GM12878 (cell line): ENCODE data around the gene COX4I2. TPM values are rescaled to one million over a fixed set of nuclear protein-coding genes. Genes with fewer than 3 reads are reported as not detected.

Experiments used
- ATAC-seq: fragments of 200-7000 bp; cut with Tn5 transposase; 3 replicates; pipeline ENCODE4 v1.9.1; 2020; ENCODE audit warnings: mild to moderate bottlenecking, moderate library complexity
- BruUV-seq: library from RNA; stranded (reverse); fragments of 400-500 nt; replicated peaks from 2 replicates; lab custom pipeline; 2021; lab: Mats Ljungman, UMichigan
- CTCF ChIA-PET: fragments of 300-600 bp; sonication (Branson Sonifier 250); formaldehyde crosslinking; extraction: SDS; loops from one replicate; lab custom pipeline; 2021; ENCODE audit warnings: inconsistent platforms; lab: Yijun Ruan, JAX
- POLR2A ChIA-PET: fragments of 350-600 bp; formaldehyde crosslinking; extraction: SDS; loops from one replicate; lab custom pipeline; 2021; ENCODE audit warnings: inconsistent platforms; lab: Charles Lee
- RAD21 ChIA-PET: fragments of 300-600 bp; sonication (Branson Sonifier 250); formaldehyde crosslinking; loops from one replicate; lab custom pipeline; 2023; ENCODE audit warnings: antibody characterized with exemption; ENCODE audit not compliant: unreplicated experiment; lab: Charles Lee
- SMC1A ChIA-PET: fragments of 300-600 bp; sonication (Branson Sonifier 250); formaldehyde crosslinking; loops from one replicate; lab custom pipeline; 2023; ENCODE audit not compliant: unreplicated experiment, uncharacterized antibody; lab: Charles Lee
- DNase-seq: peaks from one replicate; pipeline ENCODE4 v3.0.0-alpha.2; 2011; ENCODE audit warnings: low read depth, low spot score
- FAIRE-seq: peaks from 3 replicates; lab custom pipeline; 2011; peaks lifted over from hg19 to GRCh38; lab: Jason Lieb, UNC
- H2AFZ ChIP-seq: 2 replicates; pipeline ENCODE4 v1.6.0; 2011; ENCODE audit warnings: low read depth, low read length, control low read depth; ENCODE audit not compliant: control insufficient read depth
- H3K27ac ChIP-seq: 2 replicates; pipeline ENCODE4 v1.5.1; 2011; ENCODE audit warnings: control low read depth; ENCODE audit not compliant: control insufficient read depth, insufficient read depth
- H3K27me3 ChIP-seq, 2 experiments: replicated peaks in 1 of 2; 2 replicates each; pipeline versions ENCODE4 v1.6.0 to v1.6.1; 2011; ENCODE audit warnings: low read length in 1 of 2; ENCODE audit not compliant: control insufficient read depth in 2 of 2, insufficient read depth in 2 of 2
- H3K36me3 ChIP-seq, 2 experiments: 2 replicates each; pipeline ENCODE4 v1.5.1; 2011; ENCODE audit warnings: low read length in 1 of 2; ENCODE audit not compliant: control insufficient read depth in 2 of 2, insufficient read depth in 2 of 2
- H3K4me1 ChIP-seq: 2 replicates; pipeline ENCODE4 v1.6.1; 2011; ENCODE audit warnings: mild to moderate bottlenecking, low read length, moderate library complexity, mixed read lengths; ENCODE audit not compliant: control insufficient read depth, insufficient read depth
- H3K4me2 ChIP-seq: 2 replicates; pipeline ENCODE4 v1.6.0; 2011; ENCODE audit warnings: control low read depth; ENCODE audit not compliant: control insufficient read depth, insufficient read depth
- H3K4me3 ChIP-seq: fragments of 200-600 bp; sonication (generic); 2 replicates; pipeline ENCODE4 v1.5.1; 2016
- H3K79me2 ChIP-seq: 2 replicates; pipeline ENCODE4 v1.6.0; 2011; ENCODE audit warnings: low read length; ENCODE audit not compliant: control insufficient read depth, insufficient read depth
- H3K9ac ChIP-seq: 2 replicates; pipeline ENCODE4 v1.8.0; 2011; ENCODE audit warnings: low read length, control low read depth, mixed read lengths; ENCODE audit not compliant: control insufficient read depth, insufficient read depth
- H3K9me3 ChIP-seq: replicated peaks from 3 replicates; pipeline ENCODE4 v1.5.1; 2011; ENCODE audit warnings: mild to moderate bottlenecking, low read length; ENCODE audit not compliant: control insufficient read depth, insufficient read depth
- H4K20me1 ChIP-seq: 2 replicates; pipeline ENCODE4 v1.6.0; 2011; ENCODE audit not compliant: control insufficient read depth, insufficient read depth
- CBX5 ChIP-seq: sonication (generic); IDR thresholded peaks from 2 replicates; pipeline ENCODE4 v1.6.1; 2016; ENCODE audit warnings: low read depth, moderate library complexity, mild to moderate bottlenecking, inconsistent platforms
- CEBPZ ChIP-seq: fragments of 150-350 bp; IDR thresholded peaks from 2 replicates; pipeline ENCODE4 v1.6.1; 2016; ENCODE audit warnings: low read depth, low read length
- CHD1 ChIP-seq: IDR thresholded peaks from 2 replicates; pipeline ENCODE4 v1.6.1; 2012; ENCODE audit warnings: low read depth, low read length, improper control_type of control experiment
- ELK1 ChIP-seq: IDR thresholded peaks from 2 replicates; pipeline ENCODE4 v1.6.1; 2012; ENCODE audit warnings: low read depth, low read length, improper control_type of control experiment
- EP300 ChIP-seq, 2 experiments: fragments of 150-350 bp in 1 of 2; IDR thresholded peaks; 2 replicates each; pipeline ENCODE4 v1.6.1; 2011 to 2012; ENCODE audit warnings: low read depth in 2 of 2, low read length in 2 of 2, borderline replicate concordance in 1 of 2, improper control_type of control experiment in 1 of 2, inconsistent platforms in 1 of 2; ENCODE audit not compliant: control insufficient read depth in 1 of 2
- ESRRA ChIP-seq: IDR thresholded peaks from 2 replicates; pipeline ENCODE4 v1.6.1; 2012; ENCODE audit warnings: mild to moderate bottlenecking, low read length, improper control_type of control experiment
- IRF4 ChIP-seq: IDR thresholded peaks from 2 replicates; pipeline ENCODE4 v1.6.1; 2011; ENCODE audit warnings: low read depth, low read length
- PML ChIP-seq: IDR thresholded peaks from 2 replicates; pipeline ENCODE4 v1.6.1; 2012; ENCODE audit warnings: low read length, inconsistent platforms
- SPI1 ChIP-seq: IDR thresholded peaks from 2 replicates; pipeline ENCODE4 v1.6.1; 2011; ENCODE audit warnings: low read depth, mild to moderate bottlenecking, low read length, moderate library complexity, borderline replicate concordance; ENCODE audit not compliant: insufficient read depth
- TAF1 ChIP-seq: IDR thresholded peaks from 2 replicates; pipeline ENCODE4 v1.6.1; 2011; ENCODE audit warnings: mild to moderate bottlenecking, low read depth, low read length, borderline replicate concordance
- YBX1 ChIP-seq: fragments of 450-650 bp; IDR thresholded peaks from 2 replicates; pipeline ENCODE4 v1.6.1; 2016; ENCODE audit warnings: antibody characterized with exemption
- WGBS: methylation state at CpG from one replicate; pipeline ENCODE4 v1.1.6; 2016; ENCODE audit warnings: low lambda C conversion rate; ENCODE audit not compliant: insufficient replicate concordance, insufficient coverage; ENCODE audit errors: missing lambda C conversion rate; 5-methylcytosine and 5-hydroxymethylcytosine counted together
- in situ Hi-C: fragments of 300-500 bp; cut with MboI; formaldehyde crosslinking; loops from 9 replicates; pipeline ENCODE4 v1.14.3; 2018; ENCODE audit warnings: mixed read lengths
- intact Hi-C: fragments of 100-400 bp; cut with micrococcal nuclease; formaldehyde crosslinking; loops from one replicate; pipeline ENCODE4 v1.14.2; 2022; ENCODE audit not compliant: unreplicated experiment
- polyA plus RNA-seq, 11 experiments: library from polyadenylated mRNA; depleted of rRNA in 4 of 11; unstranded in 6 of 11; stranded (reverse) in 5 of 11; fragments of >200 nt; fragmentation: Nextera tagmentation in 4 of 11; fragmentation: Illumina TruSeq in 1 of 11; extraction: Ambion mirVana in 4 of 11; extraction: Trizol in 1 of 11; gene quantifications; 1 replicate in 1 of 11; 2 replicates in 10 of 11; pipeline versions ENCODE4 v1.2.1 to v1.2.3, GENCODE V29; 2011 to 2016; ENCODE audit warnings: inconsistent platforms in 2 of 11, missing spikeins in 2 of 11, low read depth in 1 of 11
- total RNA-seq, 4 experiments: library from RNA; depleted of rRNA in 3 of 4; stranded (reverse); fragments of >200 nt in 3 of 4; fragmentation: Illumina TruSeq in 1 of 4; extraction: Trizol in 1 of 4; gene quantifications; 2 replicates each; pipeline versions ENCODE4 v1.2.1 to v1.2.3, GENCODE V29; 2013 to 2021

Gene COX4I2
- total and polyA plus RNA-seq, 10 of the 15 experiments (the other 5 are each of a cell fraction or from before 2014, with no cell fraction given) = not detected

- H3K79me2 ChIP-seq = no peaks in the 10 kb centered on the region
- H3K9me3 ChIP-seq = no peaks in the 10 kb centered on the region
- intact Hi-C loops (no loop called here), in situ Hi-C loops (no loop called here)
- no peak overlapping the region for H3K4me3 ChIP-seq
- DNase-seq = no peak
- no peaks in the 10 kb centered on the region for H3K36me3 ChIP-seq
- no peak for TF ChIP-seq CEBPZ
- no peak for TF ChIP-seq PML
- no peak for TF ChIP-seq SPI1
- TF ChIP-seq CBX5 = no peak
- TF ChIP-seq IRF4 = no peak
- no peak for TF ChIP-seq ESRRA
- TF ChIP-seq TAF1 = no peak
- TF ChIP-seq EP300 (IDR thresholded peaks at IDR 0.05; ENCODE audit: borderline replicate concordance in 1 of 2, control insufficient read depth in 1 of 2, low read depth in 2 of 2, low read length in 2 of 2) = no peak
- TF ChIP-seq YBX1 = no peak
- TF ChIP-seq ELK1 = no peak
- TF ChIP-seq CHD1 = no peak
- WGBS = 46% methylated on average over 4 of the region's 4 CpGs
- peaks cover 6% of the 10 kb centered on the region for H3K4me1 ChIP-seq
- RAD21 ChIA-PET = interaction anchor here (2.0 kb wide), 1 partner anchor 24 kb away, joined by 5 read pairs; no protein-coding TSS in a partner anchor
- H2AFZ ChIP-seq = no peak overlapping the region
- CTCF ChIA-PET = interaction anchor here (1.0 to 1.5 kb wide), 2 partner anchors 16 to 127 kb away, joined by 3 to 5 read pairs; no protein-coding TSS in a partner anchor
- H3K4me2 ChIP-seq = no peak overlapping the region
- no peak for FAIRE-seq
- no TSS peak for BruUV-seq
- no peaks in the 10 kb centered on the region for H4K20me1 ChIP-seq
- SMC1A ChIA-PET = interaction anchor here (0.9 to 1.1 kb wide), 2 partner anchors 15 to 30 kb away, joined by 3 to 4 read pairs; no protein-coding TSS in a partner anchor
- no peak overlapping the region for H3K27ac ChIP-seq
- no peaks in the 10 kb centered on the region for H3K27me3 ChIP-seq
- ATAC-seq = no peak
- H3K9ac ChIP-seq = no peak overlapping the region
- POLR2A ChIA-PET = no interaction called here
These were observed 40.8 kb upstream of the COX4I2 start for GRCh38 chr20:31596831-31597480.
